H7 (cell line): ENCODE measurements around the gene UBTD2. TPM values are rescaled to one million over a fixed set of nuclear protein-coding genes. Genes with fewer than 3 reads are reported as not detected.
"Not testable (repeated sequence)": the region's sequence is repeated elsewhere in the genome, so short reads cannot be mapped to it uniquely, and the experiment has no call there.

ENCODE experiments used
- DNase-seq: peaks from one replicate; pipeline ENCODE4 v3.0.0; 2012
- H3K27me3 ChIP-seq: 2 replicates; pipeline ENCODE4 v1.6.0; 2011; ENCODE audit warnings: mild to moderate bottlenecking, low read length; ENCODE audit not compliant: control insufficient read depth, insufficient read depth
- H3K36me3 ChIP-seq: replicated peaks from 2 replicates; pipeline ENCODE4 v1.5.1; 2011; ENCODE audit warnings: low read length; ENCODE audit not compliant: control insufficient read depth, insufficient read depth
- H3K4me3 ChIP-seq: 2 replicates; pipeline ENCODE4 v1.5.1; 2011; ENCODE audit warnings: low read depth, mild to moderate bottlenecking, control low read depth, low read length, moderate library complexity; ENCODE audit not compliant: insufficient read depth
- total RNA-seq: library from RNA; depleted of rRNA; stranded (reverse); fragments of >200 nt; shearing (Covaris generic); gene quantifications from 2 replicates; pipeline ENCODE4 v1.2.3, GENCODE V29; 2014

UBTD2 gene
- total RNA-seq, 1 experiment from 2014 or later = 29.2 TPM

- Histone ChIP-seq H3K27me3 (no peaks in the 10 kb centered on the region), H3K36me3 (no peaks in the 10 kb centered on the region), H3K4me3 (no peak overlapping the region)
- DNase-seq = no peak
Measured at GRCh38 chr5:172303162-172303561, 19.6 kb upstream of the UBTD2 start.

- DNase-seq = no peak
- no peak overlapping the region for H3K4me3 ChIP-seq
- H3K36me3 ChIP-seq = no peaks in the 10 kb centered on the region
- H3K27me3 ChIP-seq = no peaks in the 10 kb centered on the region
Measured at GRCh38 chr5:172302047-172302710, 18.6 kb upstream of the UBTD2 start.

GRCh38 chr5:172299916-172300439, 16.4 kb upstream of the UBTD2 start:
- Histone ChIP-seq H3K4me3 (no peak overlapping the region), H3K27me3 (no peaks in the 10 kb centered on the region), H3K36me3 (no peaks in the 10 kb centered on the region)
- no peak for DNase-seq

GRCh38 chr5:172294831-172295230, 11.3 kb upstream of the UBTD2 start:
- DNase-seq = no peak
- no peak overlapping the region for H3K4me3 ChIP-seq
- H3K36me3 ChIP-seq = no peaks in the 10 kb centered on the region
- H3K27me3 ChIP-seq = no peaks in the 10 kb centered on the region

- Histone ChIP-seq H3K27me3 (no peaks in the 10 kb centered on the region), H3K4me3 (no peak overlapping the region), H3K36me3 (no peaks in the 10 kb centered on the region)
- no peak for DNase-seq
Measured at GRCh38 chr5:172293745-172294342, 10.3 kb upstream of the UBTD2 start.

GRCh38 chr5:172293054-172293744, 9.6 kb upstream of the UBTD2 start:
- DNase-seq = peak; percentile 68
- Histone ChIP-seq H3K27me3 (no peaks in the 10 kb centered on the region), H3K4me3 (no peak overlapping the region), H3K36me3 (no peaks in the 10 kb centered on the region)

- DNase-seq, H3K4me3 ChIP-seq, H3K36me3 ChIP-seq, H3K27me3 ChIP-seq: not testable (repeated sequence)
Measured at GRCh38 chr5:172291837-172292236, 8.3 kb upstream of the UBTD2 start.

- H3K4me3 ChIP-seq = no peak overlapping the region
- H3K27me3 ChIP-seq = no peaks in the 10 kb centered on the region
- H3K36me3 ChIP-seq = no peaks in the 10 kb centered on the region
- DNase-seq = no peak
Measured at GRCh38 chr5:172288465-172288864, 4.9 kb upstream of the UBTD2 start.

GRCh38 chr5:172287140-172287539, 3.6 kb upstream of the UBTD2 start:
- not testable (repeated sequence) for H3K36me3 ChIP-seq, DNase-seq, H3K4me3 ChIP-seq, H3K27me3 ChIP-seq

GRCh38 chr5:172285226-172286143, 1.9 kb upstream of the UBTD2 start:
- DNase-seq = peak; percentile 27
- Histone ChIP-seq H3K36me3 (no peaks in the 10 kb centered on the region), H3K4me3 (no peak overlapping the region), H3K27me3 (no peaks in the 10 kb centered on the region)

GRCh38 chr5:172284611-172284980, 1.0 kb upstream of the UBTD2 start:
- no peak for DNase-seq
- H3K36me3 ChIP-seq = no peaks in the 10 kb centered on the region
- peak overlapping the region; percentile 82 for H3K4me3 ChIP-seq
- H3K27me3 ChIP-seq = no peaks in the 10 kb centered on the region

GRCh38 chr5:172283862-172284610, 472 bp upstream of the UBTD2 start:
- no peaks in the 10 kb centered on the region for H3K36me3 ChIP-seq
- DNase-seq = peak; percentile 99
- H3K27me3 ChIP-seq = no peaks in the 10 kb centered on the region
- peak overlapping the region; percentile 82 for H3K4me3 ChIP-seq

- no peaks in the 10 kb centered on the region for H3K36me3 ChIP-seq
- H3K4me3 ChIP-seq = peak overlapping the region; percentile 82
- DNase-seq = no peak
- H3K27me3 ChIP-seq = no peaks in the 10 kb centered on the region
Measured at GRCh38 chr5:172282272-172283019, 1.1 kb downstream of the UBTD2 start.
